Naive thymus-derived CD8-positive, alpha-beta T cell (primary cell): ENCODE results near the gene ACAP2. TPM values are rescaled to one million over a fixed set of nuclear protein-coding genes. Genes with fewer than 3 reads are reported as not detected.
"Not testable (repeated sequence)": the region's sequence is repeated elsewhere in the genome, so short reads cannot be mapped to it uniquely, and the experiment has no call there.

Source experiments
- ATAC-seq, 2 donors: fragments of 150-1000 bp; cut with Tn5 transposase in 1 of 2; sonication (Bioruptor Pico), chemical (Tn5 transposase) in 1 of 2; 1 replicate in 1 of 2; 2 replicates in 1 of 2; pipeline ENCODE4 v1.10.0; 2021; ENCODE audit warnings: mild to moderate bottlenecking in 2 of 2, moderate library complexity in 2 of 2
- POLR2A ChIA-PET: fragments of 350-600 bp; sonication (Branson Sonifier 250); formaldehyde crosslinking; loops from one replicate; lab custom pipeline; 2021; ENCODE audit warnings: antibody characterized with exemption; lab: Charles Lee
- DNase-seq, 10 donors: peaks; one replicate each; pipeline versions ENCODE4 v3.0.0 to v3.0.0-alpha.2; 2020 to 2022
- H3K27ac Mint-ChIP-seq, 10 donors: one replicate each; pipeline ENCODE4 v1.8.0; 2020 to 2022; ENCODE audit warnings: mild to moderate bottlenecking in 10 of 10, mixed read lengths in 10 of 10, moderate library complexity in 4 of 10, inconsistent platforms in 1 of 10
- H3K27me3 Mint-ChIP-seq, 5 donors: one replicate each; pipeline ENCODE4 v1.8.0; 2021 to 2022; ENCODE audit warnings: mixed read lengths in 5 of 5
- H3K36me3 Mint-ChIP-seq, 3 donors: one replicate each; pipeline ENCODE4 v1.8.0; 2020 to 2022; ENCODE audit warnings: mixed read lengths in 3 of 3, mild to moderate bottlenecking in 2 of 3, inconsistent platforms in 1 of 3
- H3K4me1 Mint-ChIP-seq, 4 donors: one replicate each; pipeline ENCODE4 v1.8.0; 2021 to 2022; ENCODE audit warnings: mixed read lengths in 4 of 4
- H3K4me3 Mint-ChIP-seq, 10 donors: one replicate each; pipeline ENCODE4 v1.8.0; 2020 to 2022; ENCODE audit warnings: mild to moderate bottlenecking in 10 of 10, mixed read lengths in 10 of 10, moderate library complexity in 6 of 10, inconsistent platforms in 1 of 10
- H3K9me3 Mint-ChIP-seq, 9 donors: one replicate each; pipeline ENCODE4 v1.8.0; 2020 to 2022; ENCODE audit warnings: mixed read lengths in 9 of 9, mild to moderate bottlenecking in 3 of 9, inconsistent platforms in 1 of 9, moderate library complexity in 1 of 9
- polyA plus RNA-seq, 3 donors: library from polyadenylated mRNA; unstranded; fragments of 300-500 nt; fragmentation: Illumina TruSeq; gene quantifications; one replicate each; pipeline ENCODE4 v1.2.3, GENCODE V29; 2021
- total RNA-seq, 8 experiments: library from RNA in 2 of 8; stranded (reverse) in 2 of 8; gene quantifications; one replicate each; pipeline ENCODE4 v1.2.3 and lab custom pipeline; 2021 to 2026

The ACAP2 gene
- total and polyA plus RNA-seq, 5 experiments from 2014 or later = 36.7 to 81.0 (median 49.6) TPM

- peaks cover 0 to 4% (median 0%) of the 10 kb centered on the region in 9 donors for H3K9me3 Mint-ChIP-seq
- no peak for ATAC-seq
- no peak overlapping the region for H3K4me3 Mint-ChIP-seq
- peaks cover 24 to 54% (median 39%) of the 10 kb centered on the region in 4 donors for H3K4me1 Mint-ChIP-seq
- peaks cover 4 to 17% (median 13%) of the 10 kb centered on the region in 3 donors for H3K36me3 Mint-ChIP-seq
- no peaks in the 10 kb centered on the region for H3K27me3 Mint-ChIP-seq
- no peak for DNase-seq
- H3K27ac Mint-ChIP-seq = no peak overlapping the region
- POLR2A ChIA-PET = no interaction called here
These were observed 39.6 kb downstream of the ACAP2 start for GRCh38 chr3:195403244-195403643.

DNA sequence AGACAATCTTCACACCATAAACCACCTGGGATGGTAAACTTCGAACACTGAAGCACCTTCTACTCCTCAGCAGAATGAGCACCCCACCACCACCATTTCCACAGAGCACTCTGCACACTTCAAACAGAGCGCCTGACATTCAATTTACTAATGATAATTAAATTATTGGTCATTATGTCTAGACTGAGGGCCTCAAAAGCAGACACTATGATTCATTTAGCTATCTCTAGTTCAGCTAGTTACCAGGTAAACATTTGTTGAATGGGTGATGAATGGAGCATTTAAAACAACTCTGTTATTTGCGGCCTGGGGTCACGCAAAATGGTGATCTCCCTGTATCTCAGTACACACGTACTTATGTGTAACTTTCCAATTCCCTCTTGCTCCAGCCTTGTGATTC lies 40.9 kb downstream of the ACAP2 start:
- peaks cover 25 to 60% (median 44%) of the 10 kb centered on the region in 4 donors for H3K4me1 Mint-ChIP-seq
- no peak for DNase-seq

DNA sequence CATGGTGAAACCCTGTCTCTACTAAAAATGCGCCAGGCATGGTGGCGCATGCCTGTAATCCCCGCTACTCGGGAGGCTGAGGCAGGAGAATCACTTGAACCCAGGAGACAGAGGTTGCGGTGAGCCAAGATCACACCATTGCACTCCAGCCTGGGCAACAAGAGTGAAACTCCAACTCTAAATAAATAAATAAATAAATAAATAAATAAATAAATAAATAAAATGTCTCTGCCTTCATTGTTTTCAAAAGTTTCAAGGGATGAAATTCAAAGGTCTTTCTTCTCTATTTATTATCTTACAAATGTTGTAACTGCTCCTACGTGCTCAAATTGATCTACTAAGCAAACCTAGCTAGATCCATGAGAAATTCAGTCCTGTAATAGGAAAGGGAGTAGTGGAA lies 44.4 kb downstream of the ACAP2 start:
- H3K4me3 Mint-ChIP-seq, ATAC-seq, H3K36me3 Mint-ChIP-seq, POLR2A ChIA-PET, H3K27me3 Mint-ChIP-seq, DNase-seq, H3K9me3 Mint-ChIP-seq: not testable (repeated sequence)
- H3K27ac Mint-ChIP-seq = peak overlapping the region in 1 of 10 donors; percentile 25
- H3K4me1 Mint-ChIP-seq = peaks cover 20 to 60% (median 42%) of the 10 kb centered on the region in 4 donors

More for the DNA sequence above, 40.9 kb downstream of the ACAP2 start:
- Mint-ChIP-seq H3K9me3 (no peaks in the 10 kb centered on the region), H3K36me3 (peaks cover 0 to 7% (median 5%) of the 10 kb centered on the region in 3 donors), H3K27me3 (no peaks in the 10 kb centered on the region), H3K4me3 (no peak overlapping the region), H3K27ac (peak overlapping the region in 4 of 10 donors; percentile 22 to 66 (median 23))
- no peak for ATAC-seq
- POLR2A ChIA-PET = no interaction called here

GRCh38 chr3:195397524-195397923 lies 45.3 kb downstream of the ACAP2 start:
- Mint-ChIP-seq H3K4me3 (peak overlapping the region in 1 of 10 donors; percentile 0), H3K4me1 (peaks cover 20 to 65% (median 51%) of the 10 kb centered on the region in 4 donors), H3K36me3 (peaks cover 0 to under 1% (median 0%) of the 10 kb centered on the region in 3 donors), H3K27me3 (no peaks in the 10 kb centered on the region), H3K9me3 (no peaks in the 10 kb centered on the region), H3K27ac (peak overlapping the region in 5 of 10 donors; percentile 2 to 69 (median 31))
- ATAC-seq (no peak), DNase-seq (no peak)
- POLR2A ChIA-PET = no interaction called here

DNA sequence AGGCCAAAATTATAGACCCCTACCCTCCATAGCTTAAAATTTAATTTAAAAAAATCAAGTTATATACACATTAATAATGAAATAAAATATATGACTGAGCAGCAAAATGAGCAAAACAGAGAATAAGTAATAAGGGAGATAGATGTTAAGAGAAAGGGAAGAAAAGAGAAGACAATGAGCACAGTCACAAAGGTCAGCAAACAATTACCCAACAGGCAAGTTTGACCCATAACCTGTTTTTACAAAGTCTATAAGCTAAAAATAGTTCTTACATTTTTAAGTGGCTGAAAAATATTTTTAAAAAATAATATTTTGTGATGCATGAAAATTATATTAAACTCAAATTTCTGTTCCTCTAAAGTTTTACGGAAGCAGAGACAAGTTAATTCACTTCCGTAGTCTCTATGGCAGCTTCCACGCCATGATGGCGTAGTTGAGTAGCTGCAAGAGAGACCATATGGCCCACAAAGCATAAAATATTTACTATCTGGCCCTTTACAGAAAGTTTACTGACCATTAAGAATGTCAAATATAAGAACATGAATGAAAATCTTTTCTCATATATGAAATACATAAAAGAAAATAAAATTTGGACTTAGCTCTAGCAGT lies 47.5 kb downstream of the ACAP2 start:
- Mint-ChIP-seq H3K27ac (peak overlapping the region in 2 of 10 donors; percentile 19 to 35), H3K4me3 (no peak overlapping the region), H3K9me3 (no peaks in the 10 kb centered on the region), H3K36me3 (peaks cover 0 to 13% (median 2%) of the 10 kb centered on the region in 3 donors), H3K27me3 (no peaks in the 10 kb centered on the region), H3K4me1 (peaks cover 10 to 58% (median 41%) of the 10 kb centered on the region in 4 donors)
- POLR2A ChIA-PET = interaction anchor here (0.7 kb wide), 1 partner anchor 449 kb away, joined by 3 read pairs; no protein-coding TSS in a partner anchor
- DNase-seq = no peak
- no peak for ATAC-seq

DNA sequence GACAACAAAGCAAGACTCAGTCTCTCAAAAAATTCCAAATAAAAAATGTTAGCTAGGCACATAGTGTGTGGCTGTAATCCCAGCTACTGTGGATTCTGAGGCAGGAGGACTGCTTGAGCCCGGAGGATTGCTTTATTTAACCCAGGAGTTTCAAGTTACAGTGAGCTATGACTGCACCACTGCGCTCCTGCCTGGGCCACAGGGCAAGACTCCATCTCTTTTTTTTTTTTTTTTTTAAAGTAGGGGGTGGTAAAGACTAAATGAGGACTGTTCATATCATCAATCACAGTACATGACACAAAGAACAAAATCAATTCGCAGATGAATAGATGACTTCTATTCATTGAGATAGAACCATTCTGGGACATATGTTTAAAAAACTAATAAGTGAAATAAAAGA lies 48.1 kb downstream of the ACAP2 start:
- peak overlapping the region in 2 of 10 donors; percentile 35 to 43 for H3K27ac Mint-ChIP-seq
- H3K36me3 Mint-ChIP-seq = peaks cover 0 to 17% (median 2%) of the 10 kb centered on the region in 3 donors
- DNase-seq (no peak), ATAC-seq (no peak)
- no peaks in the 10 kb centered on the region for H3K27me3 Mint-ChIP-seq
- H3K4me3 Mint-ChIP-seq = no peak overlapping the region
- POLR2A ChIA-PET = interaction anchor here (0.7 kb wide), 1 partner anchor 450 kb away, joined by 3 read pairs; no protein-coding TSS in a partner anchor
- no peaks in the 10 kb centered on the region for H3K9me3 Mint-ChIP-seq
- H3K4me1 Mint-ChIP-seq = peaks cover 10 to 56% (median 40%) of the 10 kb centered on the region in 4 donors

GRCh38 chr3:195394024-195394423 lies 48.8 kb downstream of the ACAP2 start:
- DNase-seq (no peak), ATAC-seq (no peak)
- Mint-ChIP-seq H3K36me3 (peaks cover 0 to 19% (median 2%) of the 10 kb centered on the region in 3 donors), H3K9me3 (no peaks in the 10 kb centered on the region), H3K4me1 (peaks cover 10 to 51% (median 36%) of the 10 kb centered on the region in 4 donors), H3K27me3 (no peaks in the 10 kb centered on the region), H3K27ac (peak overlapping the region in 4 of 10 donors; percentile 43 to 79 (median 65)), H3K4me3 (peak overlapping the region in 1 of 10 donors; percentile 12)
- POLR2A ChIA-PET = interaction anchor here (0.6 kb wide), 1 partner anchor 29 kb away, joined by 3 read pairs; no protein-coding TSS in a partner anchor

- H3K27me3 Mint-ChIP-seq = no peaks in the 10 kb centered on the region
- H3K4me3 Mint-ChIP-seq = no peak overlapping the region
- H3K36me3 Mint-ChIP-seq = peaks cover 4 to 46% (median 5%) of the 10 kb centered on the region in 3 donors
- POLR2A ChIA-PET = interaction anchor here (0.6 kb wide), 1 partner anchor 54 kb away, joined by 3 read pairs; the partner anchor contains the start of gene ACAP2
- DNase-seq = no peak
- H3K27ac Mint-ChIP-seq = peak overlapping the region in 2 of 10 donors; percentile 6 to 32
- ATAC-seq = no peak
- H3K4me1 Mint-ChIP-seq = peaks cover 10 to 44% (median 37%) of the 10 kb centered on the region in 4 donors
- no peaks in the 10 kb centered on the region for H3K9me3 Mint-ChIP-seq
These were observed 54.4 kb downstream of the ACAP2 start for GRCh38 chr3:195388380-195388779.

- no peak overlapping the region for H3K4me3 Mint-ChIP-seq
- no peak for ATAC-seq
- H3K9me3 Mint-ChIP-seq = no peaks in the 10 kb centered on the region
- no peaks in the 10 kb centered on the region for H3K27me3 Mint-ChIP-seq
- POLR2A ChIA-PET = no interaction called here
- H3K4me1 Mint-ChIP-seq = peaks cover 13 to 47% (median 42%) of the 10 kb centered on the region in 4 donors
- peaks cover 4 to 50% (median 5%) of the 10 kb centered on the region in 3 donors for H3K36me3 Mint-ChIP-seq
- peak overlapping the region in 2 of 10 donors; percentile 22 to 58 for H3K27ac Mint-ChIP-seq
- DNase-seq = no peak
These were observed 56.1 kb downstream of the ACAP2 start for GRCh38 chr3:195386739-195387138.

GRCh38 chr3:195385526-195385925 lies 57.3 kb downstream of the ACAP2 start:
- no peak overlapping the region for H3K4me3 Mint-ChIP-seq
- H3K27ac Mint-ChIP-seq = peak overlapping the region in 6 of 10 donors; percentile 10 to 63 (median 21)

GRCh38 chr3:195384952-195385351 lies 57.9 kb downstream of the ACAP2 start:
- Mint-ChIP-seq H3K4me1 (peaks cover 13 to 58% (median 47%) of the 10 kb centered on the region in 4 donors), H3K9me3 (no peaks in the 10 kb centered on the region), H3K36me3 (peaks cover 2 to 56% (median 5%) of the 10 kb centered on the region in 3 donors), H3K4me3 (no peak overlapping the region), H3K27me3 (no peaks in the 10 kb centered on the region), H3K27ac (peak overlapping the region in 3 of 10 donors; percentile 12 to 66 (median 63))
- POLR2A ChIA-PET = no interaction called here
- DNase-seq (no peak), ATAC-seq (no peak)

More at GRCh38 chr3:195385526-195385925, 57.3 kb downstream of the ACAP2 start:
- H3K27me3 Mint-ChIP-seq = no peaks in the 10 kb centered on the region
- POLR2A ChIA-PET = interaction anchor here (0.7 kb wide), 1 partner anchor 19 kb away, joined by 3 read pairs; no protein-coding TSS in a partner anchor
- H3K36me3 Mint-ChIP-seq = peaks cover 2 to 56% (median 5%) of the 10 kb centered on the region in 3 donors
- DNase-seq (no peak), ATAC-seq (no peak)
- H3K4me1 Mint-ChIP-seq = peaks cover 13 to 56% (median 47%) of the 10 kb centered on the region in 4 donors
- no peaks in the 10 kb centered on the region for H3K9me3 Mint-ChIP-seq

- Mint-ChIP-seq H3K27ac (peak overlapping the region in 3 of 10 donors; percentile 18 to 48 (median 19)), H3K27me3 (no peaks in the 10 kb centered on the region), H3K9me3 (no peaks in the 10 kb centered on the region), H3K4me1 (peaks cover 0 to 9% (median 4%) of the 10 kb centered on the region in 4 donors), H3K36me3 (peaks cover 10 to 76% (median 22%) of the 10 kb centered on the region in 3 donors), H3K4me3 (no peak overlapping the region)
- POLR2A ChIA-PET = no interaction called here
- DNase-seq (no peak), ATAC-seq (no peak)
These were observed 70.6 kb downstream of the ACAP2 start for GRCh38 chr3:195372220-195372619.
